ENCODE measurements around the gene MARCHF10.
"Not testable (repeated sequence)": the region's sequence is repeated elsewhere in the genome, so short reads cannot be mapped to it uniquely, and the experiment has no call there.

The MARCHF10 gene

GRCh38 chr17:62797959-62798358, 10.2 kb downstream of the MARCHF10 start:
- Histone ChIP-seq H3K27me3 (ENCODE audit: low read depth, low read length) (no peaks in the 10 kb centered on the region), H3K36me3 (ENCODE audit: control insufficient read depth in 1 of 2, insufficient read depth in 2 of 2, low read length in 2 of 2) (no peaks in the 10 kb centered on the region), H3K9me3 (ENCODE audit: control insufficient read depth in 1 of 2, low read length in 2 of 2) (no peaks in the 10 kb centered on the region), H3K4me1 (ENCODE audit: control insufficient read depth in 1 of 2, insufficient read depth in 2 of 2, low read length in 2 of 2) (no peaks in the 10 kb centered on the region), H3K27ac (ENCODE audit: low read length) (no peak overlapping the region), H3K4me3 (ENCODE audit: low read depth in 1 of 2, low read length in 2 of 2) (no peak overlapping the region)

DNA sequence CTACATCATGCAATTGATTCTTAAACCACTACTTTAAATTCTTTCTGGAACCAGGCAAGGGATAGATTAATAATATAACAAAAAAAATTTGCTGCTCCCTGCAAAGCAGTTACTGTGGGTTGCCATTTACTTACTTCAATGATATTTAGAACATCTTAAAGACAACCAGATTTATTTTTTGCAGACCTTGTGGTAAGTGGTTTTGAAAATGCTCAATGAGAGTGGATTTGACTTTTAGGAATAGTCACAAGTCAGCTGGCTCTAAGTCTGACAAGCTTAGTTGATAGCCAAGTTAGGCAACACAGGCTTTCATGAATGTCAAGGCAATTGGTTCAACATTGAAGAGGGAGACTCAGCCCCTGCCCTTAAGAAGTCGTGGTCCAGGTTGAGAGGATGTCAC, 11.8 kb downstream of the MARCHF10 start:
- Histone ChIP-seq H3K4me3 (ENCODE audit: low read depth in 1 of 2, low read length in 2 of 2) (no peak overlapping the region), H3K9me3 (ENCODE audit: control insufficient read depth in 1 of 2, low read length in 2 of 2) (no peaks in the 10 kb centered on the region), H3K36me3 (ENCODE audit: control insufficient read depth in 1 of 2, insufficient read depth in 2 of 2, low read length in 2 of 2) (no peaks in the 10 kb centered on the region), H3K4me1 (ENCODE audit: control insufficient read depth in 1 of 2, insufficient read depth in 2 of 2, low read length in 2 of 2) (no peaks in the 10 kb centered on the region), H3K27me3 (ENCODE audit: low read depth, low read length) (no peaks in the 10 kb centered on the region), H3K27ac (ENCODE audit: low read length) (no peak overlapping the region)

DNA sequence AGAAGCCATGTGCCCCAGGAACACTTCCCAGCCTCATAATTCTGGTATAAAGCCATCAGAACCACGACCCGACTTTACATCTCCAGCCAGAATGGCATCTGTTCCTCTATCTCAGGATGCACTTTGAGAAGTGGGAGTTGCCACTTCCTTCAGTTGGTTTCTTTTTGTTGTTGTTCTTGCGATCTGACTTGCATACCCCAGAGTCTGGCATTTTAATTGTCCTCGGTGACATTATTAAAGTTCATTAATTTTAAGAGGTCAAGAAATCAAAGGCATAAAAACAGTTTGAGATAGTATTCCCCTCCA, 13.5 kb downstream of the MARCHF10 start:
- Histone ChIP-seq H3K4me1 (ENCODE audit: control insufficient read depth in 1 of 2, insufficient read depth in 2 of 2, low read length in 2 of 2) (no peaks in the 10 kb centered on the region), H3K9me3 (ENCODE audit: control insufficient read depth in 1 of 2, low read length in 2 of 2) (no peaks in the 10 kb centered on the region), H3K36me3 (ENCODE audit: control insufficient read depth in 1 of 2, insufficient read depth in 2 of 2, low read length in 2 of 2) (no peaks in the 10 kb centered on the region), H3K4me3 (ENCODE audit: low read depth in 1 of 2, low read length in 2 of 2) (no peak overlapping the region), H3K27ac (ENCODE audit: low read length) (no peak overlapping the region), H3K27me3 (ENCODE audit: low read depth, low read length) (no peaks in the 10 kb centered on the region)

GRCh38 chr17:62793919-62794665, 14.0 kb downstream of the MARCHF10 start:
- H3K9me3 ChIP-seq (ENCODE audit: control insufficient read depth in 1 of 2, low read length in 2 of 2), result no peaks in the 10 kb centered on the region
- H3K4me3 ChIP-seq (ENCODE audit: low read depth in 1 of 2, low read length in 2 of 2), result no peak overlapping the region
- no peaks in the 10 kb centered on the region for H3K4me1 ChIP-seq (ENCODE audit: control insufficient read depth in 1 of 2, insufficient read depth in 2 of 2, low read length in 2 of 2)
- no peaks in the 10 kb centered on the region for H3K27me3 ChIP-seq (ENCODE audit: low read depth, low read length)
- H3K27ac ChIP-seq (ENCODE audit: low read length), result no peak overlapping the region
- H3K36me3 ChIP-seq (ENCODE audit: control insufficient read depth in 1 of 2, insufficient read depth in 2 of 2, low read length in 2 of 2), result no peaks in the 10 kb centered on the region

DNA sequence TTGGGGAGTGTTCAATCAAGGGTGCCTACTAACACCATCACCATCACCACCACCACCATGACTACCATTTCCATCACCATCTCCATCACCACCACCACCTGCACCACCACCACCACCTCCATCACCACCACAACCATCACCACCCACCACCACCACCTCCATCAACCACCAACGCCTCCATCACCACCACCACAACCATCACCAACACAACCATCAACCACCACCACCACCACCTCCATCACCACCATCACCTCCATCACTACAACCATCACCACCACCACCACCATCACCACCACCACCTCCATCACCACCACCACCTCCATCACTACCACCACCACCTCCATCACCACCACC, 15.7 kb downstream of the MARCHF10 start:
- no peaks in the 10 kb centered on the region for H3K27me3 ChIP-seq (ENCODE audit: low read depth, low read length)
- no peak overlapping the region for H3K27ac ChIP-seq (ENCODE audit: low read length)
- no peaks in the 10 kb centered on the region for H3K9me3 ChIP-seq (ENCODE audit: control insufficient read depth in 1 of 2, low read length in 2 of 2)
- no peaks in the 10 kb centered on the region for H3K4me1 ChIP-seq (ENCODE audit: control insufficient read depth in 1 of 2, insufficient read depth in 2 of 2, low read length in 2 of 2)
- no peaks in the 10 kb centered on the region for H3K36me3 ChIP-seq (ENCODE audit: control insufficient read depth in 1 of 2, insufficient read depth in 2 of 2, low read length in 2 of 2)
- H3K4me3 ChIP-seq (ENCODE audit: low read depth in 1 of 2, low read length in 2 of 2), result no peak overlapping the region

GRCh38 chr17:62791767-62792446, 16.2 kb downstream of the MARCHF10 start:
- Histone ChIP-seq H3K36me3 (ENCODE audit: control insufficient read depth in 1 of 2, insufficient read depth in 2 of 2, low read length in 2 of 2) (no peaks in the 10 kb centered on the region), H3K4me1 (ENCODE audit: control insufficient read depth in 1 of 2, insufficient read depth in 2 of 2, low read length in 2 of 2) (no peaks in the 10 kb centered on the region), H3K9me3 (ENCODE audit: control insufficient read depth in 1 of 2, low read length in 2 of 2) (no peaks in the 10 kb centered on the region), H3K27me3 (ENCODE audit: low read depth, low read length) (no peaks in the 10 kb centered on the region), H3K4me3 (ENCODE audit: low read depth in 1 of 2, low read length in 2 of 2) (no peak overlapping the region), H3K27ac (ENCODE audit: low read length) (no peak overlapping the region)

DNA sequence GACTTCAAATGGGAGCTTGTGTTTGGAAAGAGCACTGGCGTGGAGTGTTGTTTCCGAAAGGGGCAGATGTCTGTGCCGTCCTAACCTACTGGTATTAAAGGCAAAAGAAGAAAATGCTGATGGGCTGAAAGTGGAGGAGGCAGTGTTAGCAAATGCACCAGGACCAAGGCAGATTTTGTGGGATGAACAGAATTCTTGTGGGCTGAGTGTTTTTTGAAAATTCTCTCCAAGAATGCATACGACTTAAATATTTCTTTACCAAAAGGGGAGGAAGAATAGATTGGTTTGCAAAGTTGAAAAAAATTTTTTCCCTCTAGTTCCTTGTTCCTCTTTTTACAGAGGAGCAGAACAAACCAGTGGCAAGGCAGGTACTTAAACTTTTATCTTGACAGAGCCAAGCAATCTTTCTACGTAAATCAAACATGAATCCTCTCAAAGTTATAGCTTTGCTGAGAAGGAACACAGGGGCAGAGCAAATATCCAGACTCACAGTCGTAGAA, 16.8 kb downstream of the MARCHF10 start:
- Histone ChIP-seq H3K27me3 (ENCODE audit: low read depth, low read length) (no peaks in the 10 kb centered on the region), H3K27ac (ENCODE audit: low read length) (no peak overlapping the region), H3K4me1 (ENCODE audit: control insufficient read depth in 1 of 2, insufficient read depth in 2 of 2, low read length in 2 of 2) (no peaks in the 10 kb centered on the region), H3K4me3 (ENCODE audit: low read depth in 1 of 2, low read length in 2 of 2) (no peak overlapping the region), H3K9me3 (ENCODE audit: control insufficient read depth in 1 of 2, low read length in 2 of 2) (no peaks in the 10 kb centered on the region), H3K36me3 (ENCODE audit: control insufficient read depth in 1 of 2, insufficient read depth in 2 of 2, low read length in 2 of 2) (no peaks in the 10 kb centered on the region)

- H3K4me1 ChIP-seq (ENCODE audit: control insufficient read depth in 1 of 2, insufficient read depth in 2 of 2, low read length in 2 of 2), result no peaks in the 10 kb centered on the region
- H3K36me3 ChIP-seq (ENCODE audit: control insufficient read depth in 1 of 2, insufficient read depth in 2 of 2, low read length in 2 of 2), result no peaks in the 10 kb centered on the region
- no peak overlapping the region for H3K4me3 ChIP-seq (ENCODE audit: low read depth in 1 of 2, low read length in 2 of 2)
- no peaks in the 10 kb centered on the region for H3K9me3 ChIP-seq (ENCODE audit: control insufficient read depth in 1 of 2, low read length in 2 of 2)
- no peaks in the 10 kb centered on the region for H3K27me3 ChIP-seq (ENCODE audit: low read depth, low read length)
- no peak overlapping the region for H3K27ac ChIP-seq (ENCODE audit: low read length)
Measured at GRCh38 chr17:62790564-62790986, 17.5 kb downstream of the MARCHF10 start.

- no peak overlapping the region for H3K4me3 ChIP-seq (ENCODE audit: low read depth in 1 of 2, low read length in 2 of 2)
- H3K4me1 ChIP-seq (ENCODE audit: control insufficient read depth in 1 of 2, insufficient read depth in 2 of 2, low read length in 2 of 2), result no peaks in the 10 kb centered on the region
- H3K9me3 ChIP-seq (ENCODE audit: control insufficient read depth in 1 of 2, low read length in 2 of 2), result peaks cover 0 to 3% of the 10 kb centered on the region in 2 donors
- H3K27ac ChIP-seq (ENCODE audit: low read length), result no peak overlapping the region
- H3K27me3 ChIP-seq (ENCODE audit: low read depth, low read length), result no peaks in the 10 kb centered on the region
- no peaks in the 10 kb centered on the region for H3K36me3 ChIP-seq (ENCODE audit: control insufficient read depth in 1 of 2, insufficient read depth in 2 of 2, low read length in 2 of 2)
Measured at GRCh38 chr17:62787366-62787765, 20.7 kb downstream of the MARCHF10 start.

GRCh38 chr17:62786646-62787045, 21.5 kb downstream of the MARCHF10 start:
- H3K4me3 ChIP-seq (ENCODE audit: low read depth in 1 of 2, low read length in 2 of 2), result no peak overlapping the region
- no peaks in the 10 kb centered on the region for H3K36me3 ChIP-seq (ENCODE audit: control insufficient read depth in 1 of 2, insufficient read depth in 2 of 2, low read length in 2 of 2)
- no peaks in the 10 kb centered on the region for H3K4me1 ChIP-seq (ENCODE audit: control insufficient read depth in 1 of 2, insufficient read depth in 2 of 2, low read length in 2 of 2)
- no peaks in the 10 kb centered on the region for H3K27me3 ChIP-seq (ENCODE audit: low read depth, low read length)
- no peak overlapping the region for H3K27ac ChIP-seq (ENCODE audit: low read length)
- peaks cover 0 to 3% of the 10 kb centered on the region in 2 donors for H3K9me3 ChIP-seq (ENCODE audit: control insufficient read depth in 1 of 2, low read length in 2 of 2)

DNA sequence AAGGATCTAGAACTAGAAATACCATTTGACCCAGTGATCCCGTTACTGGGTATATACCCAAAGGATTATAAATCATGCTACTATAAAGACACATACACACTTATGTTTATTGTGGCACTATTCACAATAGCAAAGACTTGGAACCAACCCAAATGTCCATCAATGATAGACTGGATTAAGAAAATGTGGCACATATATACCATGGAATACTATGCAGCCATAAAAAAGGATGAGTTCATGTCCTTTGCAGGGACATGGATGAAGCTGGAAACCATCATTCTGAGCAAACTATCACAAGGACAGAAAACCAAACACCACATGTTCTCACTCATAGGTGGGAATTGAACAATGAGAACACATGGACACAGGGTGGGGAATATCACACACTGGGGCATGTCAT, 22.1 kb downstream of the MARCHF10 start:
- not testable (repeated sequence) for H3K36me3 ChIP-seq (ENCODE audit: control insufficient read depth in 1 of 2, insufficient read depth in 2 of 2, low read length in 2 of 2); H3K4me3 ChIP-seq (ENCODE audit: low read depth in 1 of 2, low read length in 2 of 2); H3K27me3 ChIP-seq (ENCODE audit: low read depth, low read length); H3K27ac ChIP-seq (ENCODE audit: low read length); H3K9me3 ChIP-seq (ENCODE audit: control insufficient read depth in 1 of 2, low read length in 2 of 2); H3K4me1 ChIP-seq (ENCODE audit: control insufficient read depth in 1 of 2, insufficient read depth in 2 of 2, low read length in 2 of 2)

Data from muscle layer of duodenum (tissue), 2 donors.